Activated naive CD4-positive, alpha-beta T cell (primary cell): ENCODE results near the gene EMID1.
A peak's percentile ranks its signal among the peaks of the same experiment; 100 is the strongest.

Source experiments
- DNase-seq, 4 experiments: peaks; one replicate each; lab custom pipeline; 2025; lab: John Stamatoyannopoulos, UW

The EMID1 gene

DNA sequence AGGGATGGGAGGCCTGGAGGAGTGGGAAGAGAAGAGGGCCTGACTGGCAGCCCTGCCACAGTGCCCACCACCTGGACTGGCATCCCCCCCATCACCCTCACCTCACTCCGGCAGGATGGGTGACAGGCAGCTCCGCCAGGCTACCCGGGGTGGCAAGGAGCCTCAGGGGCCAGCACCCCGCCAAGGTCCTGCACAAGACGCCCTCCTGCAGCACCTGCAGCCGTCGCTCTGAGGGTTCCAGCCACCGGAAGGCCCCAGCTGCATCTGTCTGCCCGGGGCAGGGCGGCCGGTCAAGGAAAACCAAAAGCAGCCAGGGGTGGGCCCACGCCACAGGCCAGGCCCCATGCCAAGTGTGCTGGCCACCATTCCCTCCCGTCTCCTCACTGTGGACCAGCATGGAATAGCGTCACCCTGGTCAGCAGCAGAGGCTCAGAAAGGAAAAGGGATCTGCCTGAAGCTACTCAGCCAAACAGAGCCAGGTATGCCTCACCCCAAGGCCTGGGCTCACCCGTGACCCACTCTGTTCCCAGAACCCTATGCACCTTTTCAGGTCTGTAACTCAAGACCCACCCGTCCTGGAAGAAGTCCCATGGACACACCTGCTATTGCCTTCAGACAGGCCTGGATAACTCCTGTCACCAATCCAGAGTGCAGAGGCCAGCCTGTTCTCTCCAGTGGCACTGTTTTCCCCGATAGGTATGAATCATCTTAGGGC, 55.1 kb downstream of the EMID1 start:
- no peak for DNase-seq

DNA sequence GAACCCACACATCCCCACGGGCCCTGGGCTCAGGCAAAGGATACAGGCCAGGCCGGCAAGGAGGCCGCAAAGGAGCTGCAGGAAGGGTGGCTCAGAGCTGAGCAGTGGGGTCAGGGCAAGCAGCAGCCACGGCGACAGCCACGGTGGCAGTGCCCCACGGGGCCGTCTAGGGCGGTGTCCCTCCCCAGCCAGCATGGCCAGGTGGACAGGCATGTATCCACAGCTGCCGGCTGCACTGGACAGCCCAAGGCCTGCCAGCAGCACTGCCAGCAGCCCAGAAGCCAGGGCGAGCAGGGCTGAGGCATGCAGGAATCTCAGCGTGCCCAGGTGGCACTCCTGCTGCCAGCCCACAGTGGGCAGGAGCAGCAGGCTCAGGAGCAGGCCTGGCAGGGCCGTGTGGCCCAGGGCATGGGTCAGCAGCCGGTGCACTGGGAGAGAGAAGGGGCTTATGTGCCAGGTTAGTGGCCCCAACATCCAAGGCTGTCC, 58.1 kb downstream of the EMID1 start:
- no peak for DNase-seq

DNA sequence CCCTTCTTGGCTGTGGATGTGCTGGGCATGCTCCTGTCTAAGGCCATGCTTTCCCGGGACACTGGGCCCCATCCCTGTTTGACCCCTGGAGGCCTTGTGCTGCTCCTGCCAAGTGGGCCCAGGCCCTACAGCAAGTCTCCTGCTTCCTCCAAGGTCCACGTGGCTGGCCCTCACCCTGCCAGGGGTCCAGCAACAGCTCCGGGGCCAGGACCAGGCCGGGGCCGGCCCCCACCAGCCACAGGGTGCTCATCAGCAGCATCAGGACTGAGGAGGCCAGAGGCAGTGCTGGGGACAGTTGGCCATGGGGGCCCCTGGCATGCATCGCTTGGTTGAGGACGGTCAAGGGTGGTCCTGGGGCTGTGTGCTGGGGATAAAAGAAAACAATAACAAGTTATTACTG, 59.6 kb downstream of the EMID1 start:
- DNase-seq = no peak

DNA sequence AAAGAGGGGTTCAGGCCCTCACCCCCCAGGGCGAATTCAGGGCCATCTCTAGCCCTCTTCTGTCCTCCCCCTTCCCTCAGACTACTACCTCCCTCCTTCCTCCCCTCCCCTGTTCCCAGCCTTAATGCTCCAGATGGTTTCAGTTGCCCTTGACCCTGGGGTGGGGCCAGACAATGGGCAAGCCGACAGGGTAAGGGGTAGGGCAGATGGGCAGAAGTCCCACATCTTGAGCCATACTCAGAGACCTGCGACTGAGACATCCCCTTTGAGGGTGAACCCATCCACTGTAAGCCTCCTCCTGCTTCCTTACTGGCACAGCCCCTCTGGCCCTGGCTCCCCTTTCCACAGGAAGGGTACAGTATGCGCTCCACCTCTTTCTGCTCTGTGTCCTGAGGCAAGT, 60.2 kb downstream of the EMID1 start:
- no peak for DNase-seq

DNA sequence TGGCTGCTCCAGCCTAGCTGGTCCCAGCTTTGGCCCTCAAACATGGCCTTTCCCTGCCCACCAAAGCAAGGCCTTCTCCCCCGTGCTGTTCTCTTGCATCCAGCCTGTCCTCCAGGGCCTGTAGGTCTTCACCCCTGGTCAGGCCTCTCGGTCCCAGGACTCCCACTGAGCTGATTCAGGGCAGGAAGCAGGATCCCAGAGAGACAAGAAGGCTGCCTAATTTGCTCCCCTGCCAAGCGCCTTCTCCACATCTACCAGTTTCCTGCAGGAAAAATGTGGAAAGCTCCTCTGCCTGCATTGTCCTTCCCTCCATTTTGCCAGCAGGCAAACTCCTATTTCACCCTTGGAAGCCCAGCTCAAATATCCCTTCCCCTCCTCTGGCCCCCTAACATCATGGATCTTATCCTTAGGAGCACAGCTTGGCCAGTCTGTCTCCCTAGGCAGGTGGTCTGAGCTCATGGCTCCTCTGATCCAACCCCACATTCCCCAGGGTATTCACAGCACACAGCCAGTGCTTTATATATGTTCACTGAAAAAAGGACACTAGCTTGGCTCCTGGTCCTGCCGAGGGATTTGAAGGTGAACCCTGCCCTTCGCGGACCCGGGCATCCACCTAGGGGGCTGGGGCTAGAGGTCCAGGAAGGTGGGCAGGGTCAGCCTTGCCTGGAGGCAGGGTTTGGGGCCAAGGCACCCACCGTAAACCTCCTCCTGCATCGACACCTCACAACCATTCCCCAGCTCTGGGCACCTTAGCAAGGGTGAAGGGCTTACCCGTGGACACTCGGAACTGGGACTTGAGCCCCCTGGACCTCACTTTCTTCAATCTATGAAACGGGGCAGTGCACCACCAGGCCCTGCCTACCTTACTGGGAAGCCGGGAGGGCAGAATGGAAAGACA, 61.1 kb downstream of the EMID1 start:
- no peak for DNase-seq

DNA sequence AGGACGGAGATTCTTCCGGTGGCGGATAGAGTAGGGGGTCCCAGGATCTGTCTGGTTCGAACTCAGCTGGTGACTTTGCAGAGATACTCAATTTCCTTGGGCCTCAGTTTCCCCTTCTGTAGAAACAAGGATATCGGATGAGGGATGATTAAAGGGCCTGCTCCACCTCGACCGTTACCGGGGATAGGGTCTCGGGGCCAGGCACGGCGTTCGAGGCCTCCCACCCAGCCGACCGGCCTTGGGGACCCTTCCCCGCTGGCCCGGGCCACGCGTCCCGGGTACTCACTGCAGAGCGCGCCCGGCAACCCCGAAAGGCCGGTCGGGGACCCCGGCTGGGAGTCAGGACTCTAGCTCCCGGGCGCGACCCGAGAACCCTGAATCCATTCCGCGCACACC, 61.8 kb downstream of the EMID1 start:
- DNase-seq = no peak

DNA sequence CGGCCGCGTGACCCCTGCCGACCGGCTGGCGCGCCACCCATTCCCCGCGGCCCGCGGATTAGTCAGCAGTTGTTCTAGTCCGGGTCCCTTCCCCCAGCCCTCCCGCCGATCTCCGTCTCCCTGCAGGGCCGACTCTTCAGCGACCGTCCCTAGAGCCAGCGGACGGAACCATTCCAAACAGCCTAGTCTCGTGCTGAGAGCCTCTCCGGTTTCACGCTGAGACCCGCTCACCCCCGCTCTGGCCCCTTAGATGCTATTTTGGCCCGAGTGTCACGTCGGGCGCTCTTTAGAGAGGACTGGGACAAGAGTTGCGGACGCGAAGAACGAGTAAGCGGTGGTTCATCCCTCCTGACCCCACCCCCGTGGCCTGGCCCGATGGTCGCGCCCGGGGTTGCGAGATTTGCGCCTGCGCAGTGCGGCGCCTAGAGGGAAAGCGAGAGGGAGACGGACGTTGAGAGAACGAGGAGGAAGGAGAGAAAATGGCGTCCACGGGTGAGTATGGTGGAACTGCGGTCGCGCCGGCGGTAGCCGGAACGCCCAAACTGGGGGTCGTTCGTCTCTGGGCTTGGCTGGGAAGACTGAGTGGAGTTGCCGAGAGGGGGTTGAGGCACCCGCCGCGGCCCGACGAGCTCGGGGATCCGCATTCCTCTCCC, 62.3 kb downstream of the EMID1 start, which contains the start of the genes EWSR1 and RHBDD3:
Gene EWSR1, plus strand, starts transcription at position 411 of the 653 bp plus-strand sequence. Its CDS starts 69 bp downstream, at position 480.
Gene RHBDD3, minus strand, starts transcription at position 124 of the 653 bp plus-strand sequence. CDS start 2,355 bp downstream, outside the sequence.
- peak; percentile 94 to 99 (median 96) for DNase-seq

DNA sequence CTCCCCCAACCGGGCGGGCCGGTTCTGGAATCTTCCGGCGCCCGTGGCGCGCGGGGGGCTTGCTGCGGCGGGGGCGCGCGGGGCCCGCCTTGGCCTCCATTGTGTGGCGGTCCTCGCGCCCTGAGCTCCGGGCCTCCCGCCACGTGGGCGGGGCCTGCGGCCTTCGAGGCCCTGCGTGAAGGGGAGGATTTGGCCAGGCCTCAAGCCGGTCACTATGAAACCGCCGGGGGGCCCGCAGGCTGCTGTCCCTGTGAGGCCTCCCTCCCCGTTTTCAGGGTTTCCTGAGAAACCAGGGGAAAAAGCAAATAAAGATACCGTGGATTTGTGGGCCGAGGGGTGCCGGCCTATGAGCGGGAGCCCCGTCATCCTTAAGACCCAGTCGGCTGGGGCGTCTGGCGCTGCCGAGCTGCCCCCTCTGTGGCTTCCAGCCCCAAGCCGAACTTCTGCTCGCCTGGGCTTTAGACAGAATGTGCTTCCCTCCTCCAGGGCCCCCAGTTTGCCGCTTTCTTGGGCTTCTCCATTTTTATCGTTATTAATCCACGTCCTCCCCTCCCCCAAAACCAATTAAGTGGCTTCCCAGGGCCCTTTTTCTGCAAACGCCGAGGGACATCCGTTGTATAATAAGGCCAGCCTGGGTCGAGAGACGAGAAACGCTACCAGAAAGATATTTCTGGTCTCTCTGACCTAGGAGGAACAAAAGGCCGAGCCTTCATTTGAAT, 63.0 kb downstream of the EMID1 start:
- DNase-seq = peak in 2 of 4 experiments; percentile 23 to 37

DNA sequence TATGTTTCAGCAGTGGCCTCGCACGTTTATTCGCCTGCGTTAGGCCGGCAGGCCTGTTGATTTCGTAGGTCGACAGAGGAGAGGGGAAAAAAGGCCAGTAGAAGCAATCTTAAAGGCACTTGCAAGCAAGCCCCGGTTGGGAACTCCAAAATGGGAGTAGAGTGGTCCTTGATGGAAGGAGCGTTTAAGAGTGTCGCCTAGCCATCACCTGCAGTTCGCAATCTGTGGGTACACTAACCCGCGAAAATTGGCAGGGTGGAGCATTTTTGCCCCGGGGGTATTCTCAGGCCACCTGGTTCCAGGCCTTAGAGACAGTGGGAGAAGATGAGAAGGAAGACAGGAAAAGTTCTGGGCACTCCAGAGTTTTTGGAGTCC, 63.5 kb downstream of the EMID1 start:
- DNase-seq = no peak

DNA sequence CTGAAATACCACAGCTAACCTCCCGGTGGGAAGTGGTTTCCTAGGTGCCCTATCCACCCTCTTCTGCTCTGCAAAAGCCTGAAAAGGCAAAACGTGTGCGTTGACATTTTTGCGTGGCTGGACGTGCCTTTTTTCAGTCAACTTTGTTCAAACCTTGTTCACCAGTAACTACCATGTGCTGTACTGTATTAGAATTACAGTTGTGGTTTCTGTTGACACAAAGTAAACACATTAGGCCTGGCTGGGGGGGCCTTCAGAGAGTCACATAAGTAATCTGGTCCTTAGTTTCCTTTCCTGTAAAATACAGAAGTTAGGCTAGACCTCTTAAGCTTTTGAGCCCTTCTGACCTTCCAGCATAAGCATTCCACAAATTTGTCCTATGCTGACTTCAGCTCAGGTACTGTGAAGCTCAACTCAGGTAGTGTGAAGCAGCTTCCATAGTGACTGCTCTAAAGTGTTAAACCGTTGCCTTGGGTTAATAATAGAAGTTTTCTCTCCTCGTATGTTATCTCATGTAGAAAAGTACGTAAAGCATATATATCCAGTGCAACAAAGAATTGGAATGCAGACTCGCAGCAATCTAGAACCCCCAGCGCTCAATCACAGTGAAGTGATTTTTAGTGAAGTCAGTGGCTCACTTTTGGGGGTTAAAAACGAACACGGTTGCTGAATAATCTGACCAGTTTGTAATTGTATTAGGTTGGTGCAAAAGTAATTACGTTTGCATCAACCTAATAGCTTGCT, 64.2 kb downstream of the EMID1 start:
- no peak for DNase-seq

DNA sequence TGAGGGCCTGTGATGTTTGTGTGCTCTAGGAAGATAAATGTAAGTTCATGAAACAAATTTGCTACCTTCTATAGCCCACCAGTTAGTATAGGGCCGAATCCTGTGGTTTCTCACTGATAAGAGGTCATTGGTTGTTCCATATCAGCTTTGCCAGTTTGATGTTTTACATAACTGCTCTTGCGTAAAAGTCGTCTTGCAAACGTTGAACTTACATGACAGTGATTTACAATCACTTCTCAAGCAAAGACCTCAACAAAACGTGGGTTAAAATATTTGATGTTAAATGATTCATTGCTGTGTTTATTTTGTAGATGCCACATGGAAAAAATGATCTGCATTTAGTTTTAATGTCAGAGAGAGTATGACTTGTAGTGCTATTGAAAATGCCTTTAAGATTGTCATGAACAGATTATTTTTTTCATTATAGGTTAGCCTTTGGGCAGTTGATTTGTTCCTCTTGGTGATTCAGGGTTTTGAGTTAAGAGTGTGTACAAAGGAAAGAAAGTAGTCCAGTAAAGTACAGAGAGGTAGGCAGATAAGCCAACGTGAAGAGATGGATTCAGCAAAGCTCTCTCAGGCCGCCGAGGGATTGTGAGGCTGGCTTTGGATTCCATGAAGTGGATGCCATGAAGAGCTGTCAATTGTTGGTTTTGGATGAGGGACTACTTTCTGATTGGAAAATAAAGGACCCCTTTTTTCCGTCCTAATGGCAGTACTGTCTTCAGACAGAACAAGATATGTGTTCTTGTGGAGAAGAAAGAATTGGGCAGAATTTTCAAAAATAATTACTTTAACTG, 65.0 kb downstream of the EMID1 start:
- DNase-seq = no peak

DNA sequence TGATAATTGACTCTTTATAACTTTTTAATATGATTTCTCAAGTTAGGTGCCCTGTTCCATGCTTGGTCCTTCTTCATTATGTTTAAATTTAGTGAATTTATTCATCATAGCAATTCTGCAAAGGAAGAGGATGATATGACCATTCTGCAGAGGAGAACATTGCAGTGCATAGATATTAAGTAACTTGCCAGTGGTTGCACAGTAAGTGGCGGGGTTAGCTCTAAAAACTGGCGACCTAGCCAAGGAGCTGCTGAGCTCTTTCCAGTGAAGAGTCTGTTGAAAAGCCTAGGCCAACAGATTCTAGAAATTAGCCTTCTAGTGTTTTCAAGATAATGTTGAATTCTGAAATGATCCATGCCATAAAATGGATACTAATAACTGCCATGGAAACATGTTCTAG, 66.9 kb downstream of the EMID1 start:
- no peak for DNase-seq

DNA sequence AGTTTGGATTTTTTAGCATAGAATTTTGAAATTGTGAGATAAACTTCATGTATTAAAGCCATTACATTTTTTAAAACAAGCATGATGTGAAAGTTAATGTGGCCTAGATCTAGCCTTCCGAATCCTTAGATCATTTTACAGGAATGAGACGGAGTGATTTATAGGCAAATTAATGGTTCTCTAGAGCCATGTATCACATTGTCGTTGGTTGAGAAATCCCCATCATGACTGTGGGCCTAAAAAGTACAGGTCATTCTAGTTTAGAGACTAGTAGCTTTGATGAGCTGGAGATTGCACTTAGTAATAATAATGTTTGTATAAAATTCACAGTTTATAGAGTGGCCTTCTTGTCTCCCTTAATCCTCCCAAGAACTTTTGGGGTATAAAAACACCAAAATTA, 69.5 kb downstream of the EMID1 start:
- DNase-seq = no peak

DNA sequence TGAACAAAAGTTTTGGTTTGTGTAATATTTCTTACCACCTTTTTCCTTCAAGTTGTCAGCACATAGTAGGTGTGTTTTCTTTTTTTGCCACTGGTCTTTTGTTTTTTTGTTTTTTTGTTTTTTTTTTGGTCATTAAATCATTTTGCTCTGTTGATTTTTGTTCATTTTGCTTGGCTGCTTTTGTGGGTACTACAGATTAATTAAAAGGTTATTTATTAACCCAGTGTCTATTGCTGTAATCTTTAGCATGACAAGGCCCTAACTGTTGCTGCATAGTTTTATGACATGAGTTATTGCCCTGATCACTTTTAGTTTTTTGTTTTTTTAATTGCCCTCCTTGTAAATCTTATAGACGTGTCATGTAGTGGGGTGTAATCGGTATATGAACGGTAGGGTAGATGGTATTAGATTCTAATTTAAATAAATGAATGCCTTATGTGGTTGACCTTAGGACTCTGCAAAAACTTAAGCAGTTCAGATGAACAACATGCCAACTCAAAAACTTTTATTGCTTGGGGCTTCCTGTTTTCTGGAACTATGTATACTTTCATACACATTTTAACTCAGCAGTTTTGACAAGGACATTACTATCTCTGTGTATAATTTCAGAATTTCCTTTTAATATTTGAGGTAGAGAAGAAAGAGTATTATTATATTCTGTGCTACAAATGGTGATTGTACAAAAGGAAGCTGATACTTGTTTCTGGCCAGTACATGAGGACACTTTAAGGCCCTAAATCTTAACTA, 70.3 kb downstream of the EMID1 start:
- no peak for DNase-seq

DNA sequence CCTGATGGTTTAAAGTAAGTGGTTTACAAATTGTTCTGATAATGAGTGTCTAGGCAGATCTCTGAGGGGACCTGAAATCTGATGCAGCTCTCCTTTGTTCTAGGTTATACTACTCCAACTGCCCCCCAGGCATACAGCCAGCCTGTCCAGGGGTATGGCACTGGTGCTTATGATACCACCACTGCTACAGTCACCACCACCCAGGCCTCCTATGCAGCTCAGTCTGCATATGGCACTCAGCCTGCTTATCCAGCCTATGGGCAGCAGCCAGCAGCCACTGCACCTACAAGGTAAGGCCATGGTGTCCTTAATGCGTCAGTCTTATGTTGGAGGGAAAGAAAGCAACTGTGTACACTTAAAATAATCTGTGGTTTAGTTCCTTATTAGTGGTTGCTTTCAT, 72.2 kb downstream of the EMID1 start:
- no peak for DNase-seq

DNA sequence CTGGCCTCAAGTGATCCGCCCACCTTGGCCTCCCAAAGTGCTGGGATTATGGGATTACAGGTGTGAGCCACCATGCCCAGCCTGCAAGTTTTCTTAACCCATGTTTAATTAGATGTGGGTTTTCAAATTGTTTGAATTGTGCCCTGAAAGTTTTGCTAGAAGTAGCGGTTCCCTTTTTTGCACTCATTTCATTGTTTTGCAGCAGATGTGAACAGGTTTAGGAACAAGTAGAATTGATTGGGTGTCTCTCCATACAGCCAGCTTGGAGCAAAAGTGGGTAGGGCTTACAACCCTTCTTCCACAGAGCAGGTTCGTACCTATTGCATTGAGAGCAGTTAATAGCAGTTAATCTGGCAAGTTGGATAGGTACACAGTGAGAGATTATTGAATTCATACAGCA, 78.5 kb downstream of the EMID1 start:
- DNase-seq = no peak

DNA sequence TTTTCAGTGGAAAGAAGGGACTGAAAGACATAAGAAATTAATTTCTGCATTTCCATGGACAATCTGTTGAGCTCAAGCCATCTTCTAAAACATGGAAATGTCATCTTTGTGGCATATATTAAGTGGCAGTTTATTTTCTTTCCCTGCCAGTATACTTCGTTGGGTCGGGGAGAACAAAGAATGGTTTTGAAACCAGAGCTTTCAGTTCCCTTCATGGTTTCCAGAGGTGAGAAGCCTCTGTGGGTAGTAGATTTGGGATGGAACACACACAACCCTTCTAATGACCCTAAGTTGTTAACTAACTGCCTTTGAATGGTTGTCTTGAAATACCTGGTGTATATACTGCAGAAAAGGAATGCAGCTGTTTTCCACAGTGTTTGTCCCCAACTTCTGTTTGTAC, 83.1 kb downstream of the EMID1 start:
- no peak for DNase-seq

DNA sequence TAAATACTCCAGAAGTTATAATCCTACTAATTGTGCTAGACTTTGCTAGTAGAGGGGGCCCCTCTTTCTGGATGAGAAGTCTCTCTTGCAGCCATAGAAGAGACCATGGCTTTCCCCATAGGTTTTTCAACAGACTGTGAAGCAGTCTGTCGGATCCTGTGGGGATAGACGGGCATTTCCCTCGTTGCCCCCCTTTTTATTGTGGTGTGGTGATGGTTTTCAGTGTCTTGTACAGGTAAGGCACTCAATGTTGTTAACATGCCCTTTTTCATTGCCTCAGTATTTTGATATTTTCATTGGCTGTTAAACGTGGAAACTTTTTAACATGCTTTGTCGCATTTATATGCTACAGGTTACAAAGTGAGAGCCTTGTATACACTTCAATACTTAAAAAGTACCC, 84.4 kb downstream of the EMID1 start:
- DNase-seq = no peak

DNA sequence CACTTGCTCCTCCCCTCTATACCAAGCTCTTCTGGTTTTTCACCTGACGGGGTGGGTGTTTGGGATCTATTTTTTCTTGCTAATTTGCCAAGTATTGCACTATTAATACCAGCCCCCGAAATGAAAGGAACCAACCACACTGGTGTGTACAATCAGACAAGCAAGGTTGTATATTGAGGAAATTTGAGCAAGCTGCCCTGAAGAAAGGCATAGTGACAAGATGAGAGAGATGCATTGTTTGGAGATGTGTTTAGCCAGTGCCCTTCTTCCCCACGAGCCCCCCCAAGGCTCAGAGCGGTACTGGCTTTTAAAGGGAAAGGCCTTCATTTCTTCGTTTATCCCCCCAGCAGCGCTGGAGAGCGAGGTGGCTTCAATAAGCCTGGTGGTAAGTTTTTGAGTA, 85.5 kb downstream of the EMID1 start:
- DNase-seq = no peak

DNA sequence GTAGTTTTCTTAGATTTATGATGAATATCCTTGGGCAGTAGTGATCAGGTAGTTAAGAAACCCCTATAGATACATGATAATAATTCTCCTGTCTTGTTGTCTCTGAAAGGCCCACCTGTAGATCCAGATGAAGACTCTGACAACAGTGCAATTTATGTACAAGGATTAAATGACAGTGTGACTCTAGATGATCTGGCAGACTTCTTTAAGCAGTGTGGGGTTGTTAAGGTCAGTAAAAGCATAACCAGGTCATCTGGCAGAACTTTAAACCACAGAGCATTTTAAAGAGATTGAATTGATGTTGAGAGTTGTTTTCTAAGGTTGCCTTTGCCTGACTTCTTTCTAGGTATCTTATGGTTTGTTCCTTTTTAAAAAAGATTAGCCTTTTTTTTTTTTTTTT, 86.7 kb downstream of the EMID1 start:
- no peak for DNase-seq
